Smooth muscle cell (in vitro differentiated cells): Measurements from ENCODE around the gene KANSL1. TPM values are rescaled to one million over a fixed set of nuclear protein-coding genes. Genes with fewer than 3 reads are reported as not detected.

Experiments
- DNase-seq: peaks from one replicate; lab custom pipeline; 2025; ENCODE audit not compliant: unreplicated experiment; lab: John Stamatoyannopoulos, UW
- H2AFZ ChIP-seq: fragments of 200-600 bp; sonication (generic); 2 replicates; pipeline ENCODE4 v1.6.0; 2016; ENCODE audit warnings: antibody characterized with exemption, low read depth, mild to moderate bottlenecking
- H3F3A ChIP-seq: fragments of 200-600 bp; sonication (generic); 2 replicates; pipeline ENCODE4 v1.6.0; 2017; ENCODE audit warnings: antibody characterized with exemption, low read depth
- H3K27ac ChIP-seq: fragments of 200-600 bp; sonication (generic); 2 replicates; pipeline ENCODE4 v1.5.1; 2016; ENCODE audit warnings: low read depth, mild to moderate bottlenecking
- H3K27me3 ChIP-seq: fragments of 200-600 bp; sonication (generic); 2 replicates; pipeline ENCODE4 v1.6.1; 2016; ENCODE audit warnings: low read depth, mild to moderate bottlenecking
- H3K36me3 ChIP-seq: fragments of 200-600 bp; sonication (generic); 2 replicates; pipeline ENCODE4 v1.5.1; 2016; ENCODE audit warnings: low read depth
- H3K4me1 ChIP-seq: fragments of 200-600 bp; sonication (generic); 2 replicates; pipeline ENCODE4 v1.5.1; 2016; ENCODE audit warnings: low read depth
- H3K4me2 ChIP-seq: fragments of 200-600 bp; sonication (generic); 2 replicates; pipeline ENCODE4 v1.6.0; 2016; ENCODE audit warnings: mild to moderate bottlenecking
- H3K4me3 ChIP-seq: fragments of 200-600 bp; sonication (generic); 2 replicates; pipeline ENCODE4 v1.5.1; 2016; ENCODE audit warnings: mild to moderate bottlenecking
- H3K79me2 ChIP-seq: fragments of 200-600 bp; sonication (generic); 2 replicates; pipeline ENCODE4 v1.6.0; 2016; ENCODE audit warnings: low read depth, mild to moderate bottlenecking
- H3K9ac ChIP-seq: fragments of 200-600 bp; sonication (generic); 2 replicates; pipeline ENCODE4 v1.6.0; 2016; ENCODE audit warnings: low read depth
- H3K9me3 ChIP-seq: fragments of 200-600 bp; sonication (generic); replicated peaks from 2 replicates; pipeline ENCODE4 v1.5.1; 2016; ENCODE audit warnings: low read depth
- H4K20me1 ChIP-seq: fragments of 200-600 bp; sonication (generic); 2 replicates; pipeline ENCODE4 v1.6.0; 2016; ENCODE audit warnings: low read depth
- CTCF ChIP-seq: fragments of 200-600 bp; sonication (generic); IDR thresholded peaks from 2 replicates; pipeline ENCODE4 v1.5.1; 2017; ENCODE audit warnings: borderline replicate concordance, mild to moderate bottlenecking, antibody characterized with exemption; ENCODE audit not compliant: insufficient read depth, poor library complexity, severe bottlenecking
- WGBS: methylation state at CpG from one replicate; pipeline ENCODE4 v1.1.7; 2016; ENCODE audit warnings: low lambda C conversion rate; 5-methylcytosine and 5-hydroxymethylcytosine counted together
- polyA plus RNA-seq: library from polyadenylated mRNA; unstranded; fragments of >200 nt; fragmentation: Nextera tagmentation; extraction: Ambion mirVana; gene quantifications from 2 replicates; pipeline ENCODE4 v1.2.1, GENCODE V29; 2016
- total RNA-seq: library from RNA; depleted of rRNA; stranded (reverse); fragments of >200 nt; gene quantifications from 2 replicates; pipeline ENCODE4 v1.2.3, GENCODE V29; 2014

The KANSL1 gene
- total and polyA plus RNA-seq, 2 experiments from 2014 or later = 16.9 to 69.7 TPM

- Histone ChIP-seq H3F3A (peaks cover 8% of the 10 kb centered on the region), H3K4me3 (no peak overlapping the region), H4K20me1 (peaks cover 99% of the 10 kb centered on the region), H2AFZ (no peak overlapping the region), H3K27ac (peak overlapping the region; percentile 44), H3K4me2 (no peak overlapping the region), H3K9me3 (no peaks in the 10 kb centered on the region), H3K79me2 (peaks cover 90% of the 10 kb centered on the region), H3K36me3 (no peaks in the 10 kb centered on the region), H3K4me1 (peaks cover 3% of the 10 kb centered on the region), H3K27me3 (no peaks in the 10 kb centered on the region), H3K9ac (no peak overlapping the region)
- DNase-seq = no peak
- TF ChIP-seq CTCF = no peak
- 70% methylated on average over 2 of the region's 2 CpGs for WGBS
Measured at GRCh38 chr17:46100590-46100989, 92.6 kb downstream of the KANSL1 start.

GRCh38 chr17:46099865-46100264, 93.4 kb downstream of the KANSL1 start:
- Histone ChIP-seq H3K9ac (no peak overlapping the region), H3K4me1 (peaks cover 3% of the 10 kb centered on the region), H3K9me3 (no peaks in the 10 kb centered on the region), H2AFZ (no peak overlapping the region), H3K4me2 (no peak overlapping the region), H4K20me1 (peaks cover 99% of the 10 kb centered on the region), H3K27me3 (no peaks in the 10 kb centered on the region), H3K36me3 (no peaks in the 10 kb centered on the region), H3K27ac (no peak overlapping the region), H3F3A (peaks cover 8% of the 10 kb centered on the region), H3K79me2 (peaks cover 90% of the 10 kb centered on the region), H3K4me3 (no peak overlapping the region)
- 97% methylated on average over 1 of the region's 1 CpG for WGBS
- no peak for DNase-seq
- TF ChIP-seq CTCF = no peak

GRCh38 chr17:46097497-46097896, 95.7 kb downstream of the KANSL1 start:
- peaks cover 12% of the 10 kb centered on the region for H3F3A ChIP-seq
- no peak overlapping the region for H3K27ac ChIP-seq
- H2AFZ ChIP-seq = no peak overlapping the region
- peaks cover 99% of the 10 kb centered on the region for H4K20me1 ChIP-seq
- WGBS = 97% methylated on average over 1 of the region's 1 CpG
- DNase-seq = no peak
- TF ChIP-seq CTCF = no peak
- no peaks in the 10 kb centered on the region for H3K27me3 ChIP-seq
- H3K36me3 ChIP-seq = no peaks in the 10 kb centered on the region
- H3K9me3 ChIP-seq = no peaks in the 10 kb centered on the region
- no peak overlapping the region for H3K9ac ChIP-seq
- H3K79me2 ChIP-seq = peaks cover 90% of the 10 kb centered on the region
- peaks cover 6% of the 10 kb centered on the region for H3K4me1 ChIP-seq
- H3K4me2 ChIP-seq = no peak overlapping the region
- no peak overlapping the region for H3K4me3 ChIP-seq

- Histone ChIP-seq H3K27me3 (no peaks in the 10 kb centered on the region), H3K4me1 (peaks cover 4% of the 10 kb centered on the region), H3K9ac (no peak overlapping the region), H4K20me1 (peaks cover 99% of the 10 kb centered on the region), H3K4me2 (no peak overlapping the region), H3K9me3 (no peaks in the 10 kb centered on the region), H3K4me3 (no peak overlapping the region), H3K79me2 (peaks cover 97% of the 10 kb centered on the region), H3F3A (peaks cover 5% of the 10 kb centered on the region), H2AFZ (no peak overlapping the region), H3K27ac (peak overlapping the region; percentile 52), H3K36me3 (no peaks in the 10 kb centered on the region)
- DNase-seq = no peak
- TF ChIP-seq CTCF = no peak
Measured at GRCh38 chr17:46092991-46093390, 100.2 kb downstream of the KANSL1 start.
